GM23338 (cell line): Measurements from ENCODE around the gene SULT1A2. TPM values are rescaled to one million over a fixed set of nuclear protein-coding genes. Genes with fewer than 3 reads are reported as not detected.

ENCODE experiments used
- ATAC-seq: fragments of 200-7000 bp; cut with Tn5 transposase; 3 replicates; pipeline ENCODE4 v1.9.1; 2020
- DNase-seq: peaks from one replicate; pipeline ENCODE4 v3.0.0-alpha.2; 2015; ENCODE audit warnings: low spot score
- H2AFZ ChIP-seq: fragments of 200-600 bp; sonication (generic); 2 replicates; pipeline ENCODE4 v1.8.0; 2016; ENCODE audit warnings: antibody characterized with exemption, mild to moderate bottlenecking, moderate library complexity
- H3F3A ChIP-seq: fragments of 200-600 bp; sonication (generic); replicated peaks from 2 replicates; pipeline ENCODE4 v1.8.0; 2017; ENCODE audit warnings: antibody characterized with exemption, mixed run types, low read depth
- H3K27ac ChIP-seq: fragments of 200-600 bp; sonication (generic); 2 replicates; pipeline ENCODE4 v1.6.1; 2016; ENCODE audit warnings: low read depth
- H3K27me3 ChIP-seq: fragments of 200-600 bp; sonication (generic); 2 replicates; pipeline ENCODE4 v1.8.0; 2016; ENCODE audit warnings: mild to moderate bottlenecking, mixed run types, moderate library complexity; ENCODE audit not compliant: insufficient read depth
- H3K36me3 ChIP-seq: fragments of 200-600 bp; sonication (generic); 2 replicates; pipeline ENCODE4 v1.8.0; 2016; ENCODE audit warnings: mild to moderate bottlenecking; ENCODE audit not compliant: insufficient read depth
- H3K4me1 ChIP-seq: fragments of 200-600 bp; sonication (generic); 2 replicates; pipeline ENCODE4 v1.8.0; 2016; ENCODE audit warnings: mild to moderate bottlenecking, moderate library complexity; ENCODE audit not compliant: insufficient read depth
- H3K4me2 ChIP-seq: fragments of 200-600 bp; sonication (generic); 2 replicates; pipeline ENCODE4 v1.7.1; 2017; ENCODE audit warnings: mixed run types
- H3K4me3 ChIP-seq: fragments of 200-600 bp; sonication (generic); 2 replicates; pipeline ENCODE4 v1.6.1; 2016; ENCODE audit warnings: mixed run types
- H3K79me2 ChIP-seq: fragments of 200-600 bp; sonication (generic); replicated peaks from 2 replicates; pipeline ENCODE4 v1.8.0; 2017; ENCODE audit warnings: mild to moderate bottlenecking; ENCODE audit not compliant: insufficient read depth
- H3K9me2 ChIP-seq: fragments of 200-600 bp; sonication (generic); 2 replicates; pipeline ENCODE4 v1.8.0; 2017; ENCODE audit not compliant: insufficient read depth
- H4K20me1 ChIP-seq: fragments of 200-600 bp; sonication (generic); replicated peaks from 2 replicates; pipeline ENCODE4 v1.8.0; 2017; ENCODE audit warnings: mild to moderate bottlenecking; ENCODE audit not compliant: insufficient read depth
- H3K27ac Mint-ChIP-seq: 2 replicates; pipeline ENCODE4 v1.8.0; 2020; ENCODE audit warnings: inconsistent platforms, mild to moderate bottlenecking, moderate library complexity, mixed read lengths
- H3K27me3 Mint-ChIP-seq: 3 replicates; pipeline ENCODE4 v1.8.0; 2022; ENCODE audit warnings: low read depth, mild to moderate bottlenecking, moderate library complexity, mixed read lengths, inconsistent platforms; ENCODE audit not compliant: insufficient read depth, poor library complexity
- H3K36me3 Mint-ChIP-seq: 3 replicates; pipeline ENCODE4 v1.8.0; 2021; ENCODE audit warnings: low read depth, mild to moderate bottlenecking, inconsistent platforms, moderate library complexity, mixed read lengths
- H3K4me1 Mint-ChIP-seq: 3 replicates; pipeline ENCODE4 v1.8.0; 2020; ENCODE audit warnings: mild to moderate bottlenecking, inconsistent platforms, mixed read lengths
- H3K4me3 Mint-ChIP-seq: 3 replicates; pipeline ENCODE4 v1.8.0; 2021; ENCODE audit warnings: moderate library complexity, mild to moderate bottlenecking, inconsistent platforms, mixed read lengths
- H3K9me3 Mint-ChIP-seq: 3 replicates; pipeline ENCODE4 v1.8.0; 2020; ENCODE audit warnings: moderate library complexity, mild to moderate bottlenecking, inconsistent platforms, mixed read lengths
- CREB1 ChIP-seq: fragments of 250-450 bp; sonication (Bioruptor Pico); IDR thresholded peaks from 2 replicates; pipeline ENCODE4 v1.5.0; 2020; ENCODE audit warnings: low read depth, mild to moderate bottlenecking, moderate library complexity
- STAT1 ChIP-seq: IDR thresholded peaks from one replicate; pipeline ENCODE4 v1.6.1; 2016; ENCODE audit warnings: antibody characterized with exemption; ENCODE audit not compliant: unreplicated experiment
- polyA plus RNA-seq: library from polyadenylated mRNA; unstranded; fragments of >200 nt; fragmentation: Nextera tagmentation; extraction: Ambion mirVana; gene quantifications from 2 replicates; pipeline ENCODE4 v1.2.1, GENCODE V29; 2016
- total RNA-seq: library from RNA; depleted of rRNA; stranded (reverse); fragments of >200 nt; shearing (Covaris generic); gene quantifications from 2 replicates; pipeline ENCODE4 v1.2.3, GENCODE V29; 2014
- TF ChIP-seq, protein P1 (sequence below): IDR thresholded peaks from 2 replicates; pipeline ENCODE4 v1.6.1; 2016; ENCODE audit warnings: antibody characterized with exemption
- TF ChIP-seq, protein P2 (sequence below): fragments of 250-450 bp; sonication (Bioruptor Pico); IDR thresholded peaks from 2 replicates; pipeline ENCODE4 v1.5.0; 2020; ENCODE audit warnings: mild to moderate bottlenecking, moderate library complexity
- TF ChIP-seq, protein P3 (sequence below): IDR thresholded peaks from one replicate; pipeline ENCODE4 v1.6.1; 2018; ENCODE audit warnings: antibody characterized with exemption; ENCODE audit not compliant: unreplicated experiment

SULT1A2 gene
- total and polyA plus RNA-seq, 2 experiments from 2014 or later = 0.17 to 0.34 TPM

DNA sequence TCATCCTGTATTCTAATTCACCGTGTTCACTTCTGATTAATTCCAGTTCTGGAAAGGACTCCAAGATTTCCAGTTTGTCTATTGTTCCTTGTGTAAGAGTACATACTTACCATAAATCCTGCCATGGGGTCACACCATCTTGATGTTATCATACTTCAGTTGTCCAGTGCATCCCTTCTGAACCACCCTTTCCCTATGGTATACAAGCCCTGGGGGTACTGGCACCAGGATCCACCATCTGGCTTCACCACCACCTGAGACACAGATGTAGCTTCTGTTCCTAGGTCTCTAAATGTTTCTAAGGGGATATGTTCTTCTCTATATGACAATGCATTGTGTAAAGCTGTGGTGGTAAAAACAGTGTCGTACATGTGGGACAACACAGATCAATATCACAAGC, 21.9 kb downstream of the SULT1A2 start (continued):
- TF ChIP-seq CREB1 (CRISPR knock-in tag) = no peak
- TF ChIP-seq STAT1 = no peak

DNA sequence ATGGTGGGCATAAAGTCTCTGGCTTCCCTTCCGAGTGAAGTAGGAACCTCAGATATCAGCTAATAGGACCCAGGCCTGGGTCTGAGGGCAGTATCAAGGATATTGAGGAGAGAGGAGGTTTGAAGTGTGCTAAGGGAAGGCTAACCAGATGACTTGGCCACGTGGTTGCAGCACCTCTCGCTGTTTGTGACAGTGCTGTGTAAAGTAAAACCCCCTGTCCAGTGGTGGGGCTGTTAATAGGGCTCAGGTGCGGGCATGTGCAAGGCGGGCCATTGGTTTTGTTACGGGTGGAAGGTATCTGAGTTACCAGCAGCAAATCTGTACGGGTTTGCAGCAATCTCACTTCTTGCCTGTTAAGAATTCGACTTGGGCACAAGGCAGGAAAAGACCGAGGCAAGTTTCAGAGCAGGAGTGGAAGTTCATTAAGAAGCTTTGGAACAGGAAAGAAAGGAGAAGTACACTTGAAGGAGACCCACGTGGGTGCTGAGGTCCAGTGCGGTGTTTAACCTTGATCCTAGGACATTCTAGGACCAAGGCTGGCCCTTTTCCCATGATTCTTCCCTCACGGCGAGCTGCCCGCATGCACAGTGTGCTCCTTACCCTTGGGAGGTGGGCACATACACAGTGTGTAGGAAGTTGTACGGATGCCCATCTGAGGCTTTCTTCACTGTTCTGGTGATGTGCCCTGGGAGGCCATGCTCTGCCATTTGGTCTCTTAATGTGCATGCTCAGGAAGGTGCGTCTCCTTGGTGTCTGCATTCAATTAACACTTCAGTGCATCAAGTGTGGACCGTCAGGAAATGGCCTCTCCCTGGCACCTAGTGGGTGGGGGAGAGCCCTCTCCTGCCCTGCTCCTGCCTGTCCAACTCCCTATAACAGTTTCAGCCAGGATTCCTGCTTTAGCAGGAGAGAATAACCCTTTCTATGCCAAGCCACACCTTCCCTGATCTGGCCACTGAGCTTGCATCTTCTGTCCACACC, 22.8 kb downstream of the SULT1A2 start:
- Mint-ChIP-seq H3K4me3 (no peak overlapping the region; the same call in 2 of the 3 replicates), H3K9me3 (no peaks in the 10 kb centered on the region), H3K36me3 (no peaks in the 10 kb centered on the region; the same call in 2 of the 3 replicates), H3K4me1 (peaks cover 30% of the 10 kb centered on the region), H3K27ac (peak overlapping the region; percentile 7; the same call in 1 of the 2 replicates), H3K27me3 (peaks cover 12% of the 10 kb centered on the region)
- Histone ChIP-seq H3F3A (no peaks in the 10 kb centered on the region), H3K4me2 (no peak overlapping the region), H3K36me3 (no peaks in the 10 kb centered on the region), H3K27ac (no peak overlapping the region), H3K27me3 (no peaks in the 10 kb centered on the region), H3K4me3 (no peak overlapping the region), H3K79me2 (no peaks in the 10 kb centered on the region), H2AFZ (no peak overlapping the region), H3K4me1 (peaks cover 6% of the 10 kb centered on the region), H3K9me2 (0 out of 2 replicates have a peak, but pooled peaks cover 2% of the 10 kb centered on the region), H4K20me1 (no peaks in the 10 kb centered on the region; the same call in 1 of the 2 replicates)
- DNase-seq = no peak
- ATAC-seq = peak; percentile 49
- TF ChIP-seq, protein P1, sequence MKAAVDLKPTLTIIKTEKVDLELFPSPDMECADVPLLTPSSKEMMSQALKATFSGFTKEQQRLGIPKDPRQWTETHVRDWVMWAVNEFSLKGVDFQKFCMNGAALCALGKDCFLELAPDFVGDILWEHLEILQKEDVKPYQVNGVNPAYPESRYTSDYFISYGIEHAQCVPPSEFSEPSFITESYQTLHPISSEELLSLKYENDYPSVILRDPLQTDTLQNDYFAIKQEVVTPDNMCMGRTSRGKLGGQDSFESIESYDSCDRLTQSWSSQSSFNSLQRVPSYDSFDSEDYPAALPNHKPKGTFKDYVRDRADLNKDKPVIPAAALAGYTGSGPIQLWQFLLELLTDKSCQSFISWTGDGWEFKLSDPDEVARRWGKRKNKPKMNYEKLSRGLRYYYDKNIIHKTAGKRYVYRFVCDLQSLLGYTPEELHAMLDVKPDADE = no peak
- TF ChIP-seq, protein P2, sequence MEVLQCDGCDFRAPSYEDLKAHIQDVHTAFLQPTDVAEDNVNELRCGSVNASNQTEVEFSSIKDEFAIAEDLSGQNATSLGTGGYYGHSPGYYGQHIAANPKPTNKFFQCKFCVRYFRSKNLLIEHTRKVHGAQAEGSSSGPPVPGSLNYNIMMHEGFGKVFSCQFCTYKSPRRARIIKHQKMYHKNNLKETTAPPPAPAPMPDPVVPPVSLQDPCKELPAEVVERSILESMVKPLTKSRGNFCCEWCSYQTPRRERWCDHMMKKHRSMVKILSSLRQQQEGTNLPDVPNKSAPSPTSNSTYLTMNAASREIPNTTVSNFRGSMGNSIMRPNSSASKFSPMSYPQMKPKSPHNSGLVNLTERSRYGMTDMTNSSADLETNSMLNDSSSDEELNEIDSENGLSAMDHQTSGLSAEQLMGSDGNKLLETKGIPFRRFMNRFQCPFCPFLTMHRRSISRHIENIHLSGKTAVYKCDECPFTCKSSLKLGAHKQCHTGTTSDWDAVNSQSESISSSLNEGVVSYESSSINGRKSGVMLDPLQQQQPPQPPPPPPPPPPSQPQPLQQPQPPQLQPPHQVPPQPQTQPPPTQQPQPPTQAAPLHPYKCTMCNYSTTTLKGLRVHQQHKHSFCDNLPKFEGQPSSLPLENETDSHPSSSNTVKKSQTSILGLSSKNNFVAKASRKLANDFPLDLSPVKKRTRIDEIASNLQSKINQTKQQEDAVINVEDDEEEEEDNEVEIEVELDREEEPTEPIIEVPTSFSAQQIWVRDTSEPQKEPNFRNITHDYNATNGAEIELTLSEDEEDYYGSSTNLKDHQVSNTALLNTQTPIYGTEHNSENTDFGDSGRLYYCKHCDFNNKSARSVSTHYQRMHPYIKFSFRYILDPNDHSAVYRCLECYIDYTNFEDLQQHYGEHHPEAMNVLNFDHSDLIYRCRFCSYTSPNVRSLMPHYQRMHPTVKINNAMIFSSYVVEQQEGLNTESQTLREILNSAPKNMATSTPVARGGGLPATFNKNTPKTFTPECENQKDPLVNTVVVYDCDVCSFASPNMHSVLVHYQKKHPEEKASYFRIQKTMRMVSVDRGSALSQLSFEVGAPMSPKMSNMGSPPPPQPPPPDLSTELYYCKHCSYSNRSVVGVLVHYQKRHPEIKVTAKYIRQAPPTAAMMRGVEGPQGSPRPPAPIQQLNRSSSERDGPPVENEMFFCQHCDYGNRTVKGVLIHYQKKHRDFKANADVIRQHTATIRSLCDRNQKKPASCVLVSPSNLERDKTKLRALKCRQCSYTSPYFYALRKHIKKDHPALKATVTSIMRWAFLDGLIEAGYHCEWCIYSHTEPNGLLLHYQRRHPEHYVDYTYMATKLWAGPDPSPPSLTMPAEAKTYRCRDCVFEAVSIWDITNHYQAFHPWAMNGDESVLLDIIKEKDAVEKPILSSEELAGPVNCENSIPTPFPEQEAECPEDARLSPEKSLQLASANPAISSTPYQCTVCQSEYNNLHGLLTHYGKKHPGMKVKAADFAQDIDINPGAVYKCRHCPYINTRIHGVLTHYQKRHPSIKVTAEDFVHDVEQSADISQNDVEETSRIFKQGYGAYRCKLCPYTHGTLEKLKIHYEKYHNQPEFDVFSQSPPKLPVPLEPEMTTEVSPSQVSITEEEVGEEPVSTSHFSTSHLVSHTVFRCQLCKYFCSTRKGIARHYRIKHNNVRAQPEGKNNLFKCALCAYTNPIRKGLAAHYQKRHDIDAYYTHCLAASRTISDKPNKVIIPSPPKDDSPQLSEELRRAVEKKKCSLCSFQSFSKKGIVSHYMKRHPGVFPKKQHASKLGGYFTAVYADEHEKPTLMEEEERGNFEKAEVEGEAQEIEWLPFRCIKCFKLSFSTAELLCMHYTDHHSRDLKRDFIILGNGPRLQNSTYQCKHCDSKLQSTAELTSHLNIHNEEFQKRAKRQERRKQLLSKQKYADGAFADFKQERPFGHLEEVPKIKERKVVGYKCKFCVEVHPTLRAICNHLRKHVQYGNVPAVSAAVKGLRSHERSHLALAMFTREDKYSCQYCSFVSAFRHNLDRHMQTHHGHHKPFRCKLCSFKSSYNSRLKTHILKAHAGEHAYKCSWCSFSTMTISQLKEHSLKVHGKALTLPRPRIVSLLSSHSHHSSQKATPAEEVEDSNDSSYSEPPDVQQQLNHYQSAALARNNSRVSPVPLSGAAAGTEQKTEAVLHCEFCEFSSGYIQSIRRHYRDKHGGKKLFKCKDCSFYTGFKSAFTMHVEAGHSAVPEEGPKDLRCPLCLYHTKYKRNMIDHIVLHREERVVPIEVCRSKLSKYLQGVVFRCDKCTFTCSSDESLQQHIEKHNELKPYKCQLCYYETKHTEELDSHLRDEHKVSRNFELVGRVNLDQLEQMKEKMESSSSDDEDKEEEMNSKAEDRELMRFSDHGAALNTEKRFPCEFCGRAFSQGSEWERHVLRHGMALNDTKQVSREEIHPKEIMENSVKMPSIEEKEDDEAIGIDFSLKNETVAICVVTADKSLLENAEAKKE = no peak
- TF ChIP-seq, protein P3, sequence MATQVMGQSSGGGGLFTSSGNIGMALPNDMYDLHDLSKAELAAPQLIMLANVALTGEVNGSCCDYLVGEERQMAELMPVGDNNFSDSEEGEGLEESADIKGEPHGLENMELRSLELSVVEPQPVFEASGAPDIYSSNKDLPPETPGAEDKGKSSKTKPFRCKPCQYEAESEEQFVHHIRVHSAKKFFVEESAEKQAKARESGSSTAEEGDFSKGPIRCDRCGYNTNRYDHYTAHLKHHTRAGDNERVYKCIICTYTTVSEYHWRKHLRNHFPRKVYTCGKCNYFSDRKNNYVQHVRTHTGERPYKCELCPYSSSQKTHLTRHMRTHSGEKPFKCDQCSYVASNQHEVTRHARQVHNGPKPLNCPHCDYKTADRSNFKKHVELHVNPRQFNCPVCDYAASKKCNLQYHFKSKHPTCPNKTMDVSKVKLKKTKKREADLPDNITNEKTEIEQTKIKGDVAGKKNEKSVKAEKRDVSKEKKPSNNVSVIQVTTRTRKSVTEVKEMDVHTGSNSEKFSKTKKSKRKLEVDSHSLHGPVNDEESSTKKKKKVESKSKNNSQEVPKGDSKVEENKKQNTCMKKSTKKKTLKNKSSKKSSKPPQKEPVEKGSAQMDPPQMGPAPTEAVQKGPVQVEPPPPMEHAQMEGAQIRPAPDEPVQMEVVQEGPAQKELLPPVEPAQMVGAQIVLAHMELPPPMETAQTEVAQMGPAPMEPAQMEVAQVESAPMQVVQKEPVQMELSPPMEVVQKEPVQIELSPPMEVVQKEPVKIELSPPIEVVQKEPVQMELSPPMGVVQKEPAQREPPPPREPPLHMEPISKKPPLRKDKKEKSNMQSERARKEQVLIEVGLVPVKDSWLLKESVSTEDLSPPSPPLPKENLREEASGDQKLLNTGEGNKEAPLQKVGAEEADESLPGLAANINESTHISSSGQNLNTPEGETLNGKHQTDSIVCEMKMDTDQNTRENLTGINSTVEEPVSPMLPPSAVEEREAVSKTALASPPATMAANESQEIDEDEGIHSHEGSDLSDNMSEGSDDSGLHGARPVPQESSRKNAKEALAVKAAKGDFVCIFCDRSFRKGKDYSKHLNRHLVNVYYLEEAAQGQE = no peak
